Gastrocnemius medialis (tissue), 4 donors: ENCODE results near the gene RFK.

Experiments used
- CTCF ChIP-seq, 5 experiments: fragments of 450-650 bp in 3 of 5; fragments of 200-600 bp in 2 of 5; sonication (generic) in 2 of 5; IDR thresholded peaks in 4 of 5; conservative IDR thresholded peaks in 1 of 5; 1 replicate in 4 of 5; 2 replicates in 1 of 5; pipeline ENCODE4 v1.5.1; 2016 to 2019; ENCODE audit warnings: antibody characterized with exemption in 5 of 5, mild to moderate bottlenecking in 3 of 5, moderate library complexity in 3 of 5
- POLR2A ChIP-seq, 2 donors: fragments of 450-650 bp; IDR thresholded peaks; one replicate each; pipeline ENCODE4 v1.6.1; 2017; ENCODE audit warnings: antibody characterized with exemption in 2 of 2, mild to moderate bottlenecking in 2 of 2, moderate library complexity in 2 of 2

- TF ChIP-seq POLR2A (IDR thresholded peaks at IDR 0.05), result no peak
- TF ChIP-seq CTCF (IDR thresholded peaks at IDR 0.05 in 4 of 5, conservative IDR thresholded peaks at IDR 0.05 in 1 of 5), result no peak
Observed at GRCh38 chr9:76359766-76360165, 34.5 kb downstream of the RFK start.
